MM.1S (cell line): ENCODE results near the gene SLC39A3.

ENCODE experiments used
- DNase-seq: peaks from one replicate; pipeline ENCODE4 v3.0.0-alpha.2; 2015
- H2AFZ ChIP-seq: fragments of 300-600 bp; sonication (generic); 2 replicates; pipeline ENCODE4 v1.6.0; 2016; ENCODE audit warnings: antibody characterized with exemption, low read length
- H3F3A ChIP-seq: fragments of 300-600 bp; sonication (generic); 2 replicates; pipeline ENCODE4 v1.6.1; 2016; ENCODE audit warnings: mild to moderate bottlenecking, antibody characterized with exemption, low read length, moderate library complexity, mixed read lengths; ENCODE audit not compliant: insufficient read depth
- H3K27ac ChIP-seq: fragments of 300-600 bp; sonication (generic); 2 replicates; pipeline ENCODE4 v1.5.1; 2016; ENCODE audit warnings: mild to moderate bottlenecking, low read length
- H3K27me3 ChIP-seq: fragments of 300-600 bp; sonication (generic); replicated peaks from 2 replicates; pipeline ENCODE4 v1.6.0; 2016; ENCODE audit warnings: low read length; ENCODE audit not compliant: insufficient read depth
- H3K36me3 ChIP-seq: fragments of 300-600 bp; sonication (generic); replicated peaks from 2 replicates; pipeline ENCODE4 v1.6.1; 2016; ENCODE audit warnings: mild to moderate bottlenecking, low read length, mixed read lengths; ENCODE audit not compliant: insufficient read depth
- H3K4me1 ChIP-seq: fragments of 300-600 bp; sonication (generic); 2 replicates; pipeline ENCODE4 v1.6.1; 2016; ENCODE audit warnings: low read length, mixed read lengths
- H3K4me2 ChIP-seq: fragments of 300-600 bp; sonication (generic); 2 replicates; pipeline ENCODE4 v1.6.0; 2016; ENCODE audit warnings: low read depth, low read length
- H3K4me3 ChIP-seq: fragments of 300-600 bp; sonication (generic); 2 replicates; pipeline ENCODE4 v1.5.1; 2016; ENCODE audit warnings: low read length, mixed read lengths
- H3K79me2 ChIP-seq: fragments of 300-600 bp; sonication (generic); 2 replicates; pipeline ENCODE4 v1.6.1; 2016; ENCODE audit warnings: mixed run types, low read length, mixed read lengths
- H3K9ac ChIP-seq: fragments of 300-600 bp; sonication (generic); 2 replicates; pipeline ENCODE4 v1.6.1; 2016; ENCODE audit warnings: low read length, mixed read lengths
- H3K9me2 ChIP-seq: fragments of 300-600 bp; sonication (generic); replicated peaks from 2 replicates; pipeline ENCODE4 v1.6.1; 2016; ENCODE audit warnings: mild to moderate bottlenecking, low read length, mixed read lengths; ENCODE audit not compliant: insufficient read depth
- H3K9me3 ChIP-seq: fragments of 300-600 bp; sonication (generic); replicated peaks from 2 replicates; pipeline ENCODE4 v1.6.1; 2016; ENCODE audit warnings: mild to moderate bottlenecking, low read length, mixed read lengths; ENCODE audit not compliant: insufficient read depth
- H4K20me1 ChIP-seq: fragments of 300-600 bp; sonication (generic); 2 replicates; pipeline ENCODE4 v1.6.1; 2016; ENCODE audit warnings: mild to moderate bottlenecking, low read length, moderate library complexity, mixed read lengths; ENCODE audit not compliant: insufficient read depth
- EZH2 ChIP-seq: fragments of 300-600 bp; sonication (generic); optimal IDR thresholded peaks from 2 replicates; pipeline ENCODE3; 2017; ENCODE audit warnings: low read depth, mild to moderate bottlenecking, antibody characterized with exemption, low read length, mixed read lengths
- EZH2phosphoT487 ChIP-seq: fragments of 300-600 bp; sonication (generic); IDR thresholded peaks from 2 replicates; pipeline ENCODE4 v1.6.1; 2018; ENCODE audit warnings: antibody characterized with exemption, low read length
- TF ChIP-seq, protein P1 (sequence below): fragments of 300-600 bp; sonication (generic); IDR thresholded peaks from 2 replicates; pipeline ENCODE4 v1.5.1; 2016; ENCODE audit warnings: antibody characterized with exemption, low read length, mixed read lengths

The SLC39A3 gene

DNA sequence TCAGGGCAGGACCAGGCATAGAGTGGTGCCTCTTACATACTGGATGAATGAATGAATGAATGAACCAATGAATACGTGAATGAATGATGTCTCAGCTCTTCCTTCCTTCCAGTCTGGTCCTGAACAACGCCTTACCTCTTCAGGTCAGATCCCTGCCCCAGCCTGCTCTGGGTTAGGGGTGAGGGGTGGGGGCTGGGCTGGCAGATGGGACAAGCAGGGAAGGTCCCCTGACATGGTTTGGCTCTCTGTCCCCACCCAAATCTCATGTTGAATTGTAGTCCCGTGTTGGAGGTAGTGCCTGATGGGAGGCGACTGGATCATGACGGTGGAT lies 28.0 kb downstream of the SLC39A3 start:
- H3K4me1 ChIP-seq = no peaks in the 10 kb centered on the region
- no peak overlapping the region for H3K9ac ChIP-seq
- H3K36me3 ChIP-seq = no peaks in the 10 kb centered on the region
- no peak overlapping the region for H2AFZ ChIP-seq
- no peak for DNase-seq
- no peaks in the 10 kb centered on the region for H3K9me3 ChIP-seq
- H3K4me2 ChIP-seq = no peak overlapping the region
- peaks cover 34% of the 10 kb centered on the region for H3K27me3 ChIP-seq
- no peaks in the 10 kb centered on the region for H4K20me1 ChIP-seq
- H3K79me2 ChIP-seq = no peaks in the 10 kb centered on the region
- no peaks in the 10 kb centered on the region for H3F3A ChIP-seq
- no peaks in the 10 kb centered on the region for H3K9me2 ChIP-seq
- no peak overlapping the region for H3K27ac ChIP-seq
- H3K4me3 ChIP-seq = no peak overlapping the region
- TF ChIP-seq, protein P1, sequence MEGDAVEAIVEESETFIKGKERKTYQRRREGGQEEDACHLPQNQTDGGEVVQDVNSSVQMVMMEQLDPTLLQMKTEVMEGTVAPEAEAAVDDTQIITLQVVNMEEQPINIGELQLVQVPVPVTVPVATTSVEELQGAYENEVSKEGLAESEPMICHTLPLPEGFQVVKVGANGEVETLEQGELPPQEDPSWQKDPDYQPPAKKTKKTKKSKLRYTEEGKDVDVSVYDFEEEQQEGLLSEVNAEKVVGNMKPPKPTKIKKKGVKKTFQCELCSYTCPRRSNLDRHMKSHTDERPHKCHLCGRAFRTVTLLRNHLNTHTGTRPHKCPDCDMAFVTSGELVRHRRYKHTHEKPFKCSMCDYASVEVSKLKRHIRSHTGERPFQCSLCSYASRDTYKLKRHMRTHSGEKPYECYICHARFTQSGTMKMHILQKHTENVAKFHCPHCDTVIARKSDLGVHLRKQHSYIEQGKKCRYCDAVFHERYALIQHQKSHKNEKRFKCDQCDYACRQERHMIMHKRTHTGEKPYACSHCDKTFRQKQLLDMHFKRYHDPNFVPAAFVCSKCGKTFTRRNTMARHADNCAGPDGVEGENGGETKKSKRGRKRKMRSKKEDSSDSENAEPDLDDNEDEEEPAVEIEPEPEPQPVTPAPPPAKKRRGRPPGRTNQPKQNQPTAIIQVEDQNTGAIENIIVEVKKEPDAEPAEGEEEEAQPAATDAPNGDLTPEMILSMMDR = no peak
- TF ChIP-seq EZH2phosphoT487 (no peak), EZH2 (no peak)

DNA sequence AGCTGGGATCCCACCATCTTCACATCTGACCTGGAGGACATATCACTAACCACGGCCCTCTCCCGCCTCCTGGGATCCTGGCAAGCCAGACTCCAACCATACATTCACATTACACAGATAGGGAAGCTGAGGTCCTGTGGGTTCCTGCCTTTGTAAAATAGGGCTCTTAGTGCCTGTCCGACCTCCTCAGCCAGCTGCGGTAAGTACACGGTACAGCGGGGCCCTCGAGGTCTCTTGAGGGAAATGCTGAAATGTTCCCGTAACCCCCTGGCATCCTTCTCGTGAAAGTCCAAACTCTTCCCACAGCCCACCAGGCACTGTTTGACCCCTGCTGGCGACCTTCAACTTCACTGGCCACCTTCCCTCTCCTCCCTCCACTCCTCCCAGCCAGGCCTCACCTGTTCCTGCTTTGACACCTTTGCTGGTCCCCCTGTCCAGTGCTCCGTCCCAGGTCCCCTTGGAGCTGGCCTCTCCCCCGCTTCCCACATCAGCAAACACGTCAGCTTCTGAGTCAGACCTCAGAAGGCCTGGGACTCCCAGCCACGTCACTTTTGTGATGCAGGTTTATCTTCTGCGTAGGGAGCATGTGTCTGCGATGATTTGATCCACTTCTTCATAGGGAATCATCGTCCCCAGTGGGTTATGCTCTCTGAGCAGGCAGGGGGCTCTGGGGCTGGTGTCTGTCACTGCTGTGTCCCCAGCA lies 28.5 kb downstream of the SLC39A3 start:
- H3K36me3 ChIP-seq = no peaks in the 10 kb centered on the region
- no peak overlapping the region for H3K4me2 ChIP-seq
- no peaks in the 10 kb centered on the region for H3K9me3 ChIP-seq
- H3K9ac ChIP-seq = no peak overlapping the region
- no peak overlapping the region for H2AFZ ChIP-seq
- H4K20me1 ChIP-seq = no peaks in the 10 kb centered on the region
- H3K27ac ChIP-seq = no peak overlapping the region
- peaks cover 29% of the 10 kb centered on the region for H3K27me3 ChIP-seq
- TF ChIP-seq EZH2phosphoT487 (no peak), EZH2 (no peak)
- TF ChIP-seq, protein P1 = no peak
- H3K4me1 ChIP-seq = no peaks in the 10 kb centered on the region
- no peak for DNase-seq
- H3K79me2 ChIP-seq = no peaks in the 10 kb centered on the region
- no peaks in the 10 kb centered on the region for H3F3A ChIP-seq
- H3K4me3 ChIP-seq = no peak overlapping the region
- no peaks in the 10 kb centered on the region for H3K9me2 ChIP-seq

DNA sequence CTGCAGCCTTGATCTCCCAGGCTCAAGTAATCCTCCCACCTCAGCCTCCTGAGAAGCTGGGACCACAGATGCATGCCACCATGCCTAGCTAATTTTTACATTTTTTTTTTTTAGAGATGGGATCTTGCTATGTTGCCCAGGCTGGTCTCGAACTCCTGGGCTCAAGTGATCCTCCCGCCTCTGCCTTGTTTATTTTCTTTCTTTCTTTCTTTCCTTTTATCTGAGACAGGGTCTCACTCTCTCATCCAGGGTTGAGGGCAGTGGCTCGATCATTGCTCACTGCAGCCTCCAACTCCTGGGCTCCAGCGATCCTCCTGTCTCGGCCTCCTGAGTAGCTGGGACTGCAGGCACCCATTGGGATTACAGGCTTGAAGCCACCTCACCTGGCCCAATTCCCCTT lies 33.6 kb downstream of the SLC39A3 start:
- H3K4me1 ChIP-seq = peaks cover 9% of the 10 kb centered on the region
- TF ChIP-seq EZH2 (no peak), EZH2phosphoT487 (no peak)
- TF ChIP-seq, protein P1 = no peak
- no peaks in the 10 kb centered on the region for H3K9me3 ChIP-seq
- DNase-seq = no peak
- H3K79me2 ChIP-seq = peaks cover 12% of the 10 kb centered on the region
- no peak overlapping the region for H3K4me2 ChIP-seq
- H3K27ac ChIP-seq = no peak overlapping the region
- peaks cover 3% of the 10 kb centered on the region; the same call in 1 of the 2 replicates for H3F3A ChIP-seq
- H2AFZ ChIP-seq = no peak overlapping the region
- H3K27me3 ChIP-seq = peaks cover 16% of the 10 kb centered on the region
- H3K4me3 ChIP-seq = no peak overlapping the region
- no peaks in the 10 kb centered on the region for H4K20me1 ChIP-seq
- no peaks in the 10 kb centered on the region for H3K36me3 ChIP-seq
- no peaks in the 10 kb centered on the region for H3K9me2 ChIP-seq
- H3K9ac ChIP-seq = no peak overlapping the region
